ENCODE measurements around the gene OR2K2.
"Not testable (repeated sequence)": the region's sequence is repeated elsewhere in the genome, so short reads cannot be mapped to it uniquely, and the experiment has no call there.

OR2K2 gene, protein sequence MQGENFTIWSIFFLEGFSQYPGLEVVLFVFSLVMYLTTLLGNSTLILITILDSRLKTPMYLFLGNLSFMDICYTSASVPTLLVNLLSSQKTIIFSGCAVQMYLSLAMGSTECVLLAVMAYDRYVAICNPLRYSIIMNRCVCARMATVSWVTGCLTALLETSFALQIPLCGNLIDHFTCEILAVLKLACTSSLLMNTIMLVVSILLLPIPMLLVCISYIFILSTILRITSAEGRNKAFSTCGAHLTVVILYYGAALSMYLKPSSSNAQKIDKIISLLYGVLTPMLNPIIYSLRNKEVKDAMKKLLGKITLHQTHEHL

DNA sequence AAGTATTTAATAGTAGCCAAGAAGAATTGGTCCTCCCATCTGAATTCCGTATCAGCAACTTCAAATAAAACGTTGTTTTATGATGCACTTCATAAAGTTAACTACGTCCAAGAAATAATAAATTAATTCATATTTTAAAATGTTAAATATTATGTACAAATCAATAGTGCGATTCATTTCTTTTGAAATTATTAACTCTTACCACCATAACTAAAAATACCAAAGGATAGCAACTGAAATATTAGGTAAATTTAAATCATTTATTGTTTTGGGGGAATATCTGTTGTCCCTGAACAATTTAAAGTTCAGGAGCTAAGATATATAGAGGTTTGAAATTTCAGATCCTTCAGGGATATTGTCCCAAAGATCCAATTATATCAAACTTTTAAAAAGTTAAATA, at the start of gene OR2K2:
Gene OR2K2 (minus strand): TSS at position 101 of the 400 bp plus-strand sequence. CDS start 1,791 bp downstream, outside the sequence.
- DNase-seq = no peak

DNA sequence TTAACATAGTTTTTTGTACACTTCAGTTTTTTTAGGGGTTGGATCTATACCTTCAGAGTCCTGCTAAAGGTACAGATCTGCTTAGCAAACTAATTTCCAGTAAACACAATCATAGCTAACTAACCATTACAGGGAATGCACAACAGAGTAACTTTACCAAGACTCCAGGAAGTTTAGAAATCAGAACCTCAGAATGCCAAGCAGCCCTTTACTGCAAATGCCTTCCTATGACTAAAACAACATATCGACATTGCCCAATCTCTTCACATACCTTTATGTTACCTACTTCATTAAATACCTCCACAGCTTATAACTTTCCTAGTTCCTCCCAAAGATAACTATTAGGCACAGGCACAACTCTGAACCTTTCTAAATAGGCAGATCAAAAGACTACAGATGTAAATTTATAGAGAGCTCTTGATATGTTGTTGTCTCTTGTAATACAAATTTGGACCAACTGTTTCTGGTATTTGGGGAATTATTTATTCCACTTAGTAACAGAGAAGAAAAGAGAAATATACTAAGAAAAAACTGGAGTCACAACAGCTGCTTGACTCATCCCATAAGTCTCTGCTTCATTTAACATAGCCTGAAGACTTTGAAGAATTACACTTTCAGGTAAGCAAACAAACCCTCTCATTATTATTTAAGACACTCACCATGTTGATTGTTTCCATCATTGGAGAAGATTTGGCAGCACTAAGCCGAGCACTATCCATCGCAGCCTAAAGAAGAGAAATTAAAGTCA, 46.0 kb upstream of the OR2K2 start:
- no peak for DNase-seq

DNA sequence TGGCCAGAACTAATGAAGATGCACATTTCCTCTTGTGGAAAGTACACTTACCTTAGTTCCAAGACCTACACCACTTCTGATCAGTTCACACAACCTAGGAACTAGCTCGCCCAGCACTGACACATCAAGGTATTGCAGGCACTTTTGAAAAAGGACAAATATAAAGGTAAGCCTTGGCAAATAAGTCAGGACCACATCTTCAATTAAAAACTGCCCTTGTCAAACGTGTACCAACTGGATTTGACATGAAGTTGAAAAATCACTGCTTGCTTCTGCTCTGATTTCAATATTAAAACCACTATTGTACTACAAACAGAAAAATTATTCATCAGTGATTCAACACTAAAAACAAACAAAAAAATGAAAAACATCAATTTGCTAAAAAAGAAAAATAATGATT, 45.0 kb upstream of the OR2K2 start:
- no peak for DNase-seq

DNA sequence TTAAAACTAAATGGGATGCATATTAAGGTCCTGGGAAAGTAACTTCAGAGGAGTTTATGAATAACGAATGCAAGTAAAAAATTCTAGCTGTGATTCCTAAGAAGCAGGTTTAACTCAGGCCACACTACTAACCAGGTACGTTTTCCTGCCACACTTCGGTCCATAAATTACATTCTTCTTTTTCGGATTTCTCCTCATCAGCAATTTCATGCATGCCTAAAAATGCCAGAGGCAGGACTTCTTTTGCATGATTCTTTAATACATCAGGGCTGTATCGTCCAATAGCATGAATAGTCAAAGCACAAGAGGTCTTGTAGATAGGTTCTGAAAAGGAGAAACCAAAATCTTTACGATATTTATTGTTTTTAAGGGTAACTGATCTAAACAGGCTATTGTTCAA, 42.3 kb upstream of the OR2K2 start:
- no peak for DNase-seq

DNA sequence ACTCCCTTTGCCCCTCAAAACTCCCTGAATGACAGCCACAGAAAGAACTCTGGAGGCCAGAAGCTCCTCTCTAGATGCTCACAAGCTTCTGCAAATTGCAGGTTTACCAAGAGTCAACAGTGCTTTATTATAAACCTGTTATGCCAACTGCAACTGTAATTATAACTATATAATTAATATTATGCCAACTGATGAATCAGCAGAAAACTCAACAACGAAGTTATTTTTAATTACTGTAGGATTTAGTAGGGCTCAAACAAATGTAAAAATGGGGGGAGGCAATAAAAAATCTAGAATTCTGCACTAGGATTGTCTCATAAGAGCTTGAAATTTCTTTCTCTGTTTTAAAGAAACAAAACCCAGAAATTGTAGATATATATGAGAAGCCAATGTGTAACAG, 37.0 kb upstream of the OR2K2 start:
- DNase-seq = no peak

DNA sequence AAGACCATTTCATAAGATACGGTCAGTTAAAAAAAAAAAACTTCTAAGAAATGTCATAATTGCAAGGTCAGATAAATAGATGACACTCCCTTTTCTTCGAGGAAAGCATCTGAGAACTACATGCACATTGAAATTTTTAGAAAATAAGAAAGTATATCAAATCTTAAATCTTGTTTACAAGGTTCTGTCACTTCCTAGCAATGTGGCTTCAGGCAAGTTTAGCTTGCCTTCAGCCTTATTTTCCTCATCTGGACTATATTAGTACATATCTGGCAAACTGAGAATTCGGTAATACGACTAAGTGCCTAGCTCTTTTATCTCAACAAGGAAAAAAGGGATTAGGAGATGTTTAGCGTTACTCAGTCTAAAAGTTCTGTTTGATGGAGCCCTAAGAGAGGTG, 32.5 kb upstream of the OR2K2 start:
- no peak for DNase-seq

DNA sequence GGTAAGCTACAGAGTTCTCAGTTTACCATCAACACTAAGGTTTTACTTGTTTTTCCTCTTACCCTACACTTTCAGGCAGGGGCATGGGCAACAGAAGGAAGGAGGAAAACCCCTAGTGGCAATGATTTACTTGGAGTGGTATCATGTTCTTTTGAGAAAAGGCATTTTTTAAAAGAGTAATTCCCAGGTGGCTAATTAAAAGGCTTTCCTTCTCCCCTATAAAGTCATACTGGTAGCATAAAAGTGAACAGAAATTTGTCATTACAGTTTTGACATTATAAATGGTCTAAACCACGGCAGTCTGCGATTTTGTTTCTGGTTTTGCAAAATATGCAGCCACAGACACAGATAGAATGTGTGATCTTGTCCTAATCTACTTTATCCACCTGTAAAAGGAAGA, 30.9 kb upstream of the OR2K2 start:
- DNase-seq = no peak

DNA sequence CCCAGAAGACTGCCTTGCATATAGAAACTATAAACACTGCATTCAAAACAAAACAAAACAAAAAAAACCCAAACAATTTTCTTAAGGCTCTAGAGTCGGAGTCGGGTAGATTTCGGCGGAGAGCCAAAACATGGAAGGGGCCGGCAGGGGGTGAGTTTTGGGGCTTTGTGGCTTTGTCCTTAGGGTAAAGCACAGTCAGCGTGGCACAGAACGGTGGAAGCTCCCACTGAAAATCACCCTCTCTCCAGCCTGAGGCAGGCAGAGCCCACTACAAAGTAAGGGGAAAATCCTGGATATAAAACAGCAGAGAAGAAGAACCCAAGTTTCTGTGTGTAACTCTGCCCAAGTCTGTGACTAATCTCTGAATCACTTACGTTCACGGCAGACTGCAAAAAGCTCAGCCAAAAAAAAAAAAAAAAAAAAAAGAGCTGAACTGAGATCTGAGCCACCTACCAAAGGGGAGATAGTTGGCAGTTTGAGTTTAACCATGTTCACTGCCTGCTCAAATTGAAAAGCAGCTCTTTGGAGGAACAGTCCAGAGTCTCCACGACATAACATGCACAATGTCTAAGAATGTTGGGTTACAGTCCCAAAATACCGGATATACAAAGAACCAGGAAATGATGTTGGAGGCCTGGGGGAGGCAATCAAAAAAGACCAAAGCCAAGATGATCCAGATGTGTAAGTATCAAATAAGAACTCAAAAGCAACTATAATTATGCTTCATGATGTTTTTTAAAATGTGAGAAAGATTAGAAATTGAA, 26.6 kb upstream of the OR2K2 start:
- no peak for DNase-seq

DNA sequence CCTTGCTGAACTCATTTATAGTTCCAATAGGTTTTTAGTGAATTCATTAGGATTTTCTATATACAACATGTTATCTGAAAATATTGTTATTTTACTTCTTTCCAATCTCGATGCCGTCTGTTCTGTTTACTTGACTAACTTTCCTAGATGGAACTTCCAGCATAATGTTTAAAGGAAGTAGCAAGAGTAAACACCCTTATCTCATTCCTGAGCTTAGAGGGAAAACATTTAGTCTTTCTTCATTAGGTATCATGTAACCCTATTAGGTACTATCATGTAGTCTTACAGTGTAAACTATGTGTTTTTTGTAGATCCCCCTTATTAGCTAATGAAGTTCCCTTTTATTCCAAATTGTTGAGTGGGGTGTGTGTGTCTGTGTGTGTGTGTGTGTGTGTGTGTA, 22.5 kb upstream of the OR2K2 start:
- no peak for DNase-seq

DNA sequence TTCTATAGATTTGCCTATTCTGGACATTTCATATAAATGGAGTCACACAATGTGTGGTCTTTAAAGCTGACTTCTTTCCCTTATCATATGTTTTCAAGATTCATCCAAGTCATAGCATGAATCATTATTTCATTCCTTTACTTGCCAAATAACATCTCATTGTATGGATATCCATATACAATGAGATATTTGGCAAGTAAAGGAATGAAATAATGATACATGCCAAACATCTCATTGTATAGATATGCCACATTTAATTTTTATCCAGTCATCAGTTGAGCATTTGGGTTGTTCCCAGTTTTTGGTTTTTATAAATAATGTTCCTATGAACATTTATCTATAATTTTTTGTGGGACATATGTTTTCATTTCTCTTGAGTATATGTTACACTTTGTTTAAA, 20.5 kb upstream of the OR2K2 start:
- DNase-seq = no peak

DNA sequence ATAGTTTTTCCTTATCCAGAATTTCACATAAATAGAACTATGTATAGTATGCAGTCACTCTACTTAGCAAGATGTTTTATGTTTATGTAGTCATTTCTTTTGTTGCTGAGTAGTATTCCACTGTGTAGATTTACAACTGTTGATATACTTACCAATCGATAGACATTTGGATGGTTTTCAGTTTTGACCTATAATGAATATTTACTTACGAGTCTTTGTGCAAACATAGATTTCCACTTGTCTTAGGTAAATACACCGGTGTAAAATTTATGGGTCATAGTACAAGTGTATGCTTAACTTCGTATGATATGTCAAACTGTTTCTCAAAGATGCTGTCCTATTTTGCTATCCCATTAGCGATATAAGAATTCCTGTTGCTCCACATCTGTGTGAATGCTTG, 19.7 kb upstream of the OR2K2 start:
- DNase-seq = no peak

DNA sequence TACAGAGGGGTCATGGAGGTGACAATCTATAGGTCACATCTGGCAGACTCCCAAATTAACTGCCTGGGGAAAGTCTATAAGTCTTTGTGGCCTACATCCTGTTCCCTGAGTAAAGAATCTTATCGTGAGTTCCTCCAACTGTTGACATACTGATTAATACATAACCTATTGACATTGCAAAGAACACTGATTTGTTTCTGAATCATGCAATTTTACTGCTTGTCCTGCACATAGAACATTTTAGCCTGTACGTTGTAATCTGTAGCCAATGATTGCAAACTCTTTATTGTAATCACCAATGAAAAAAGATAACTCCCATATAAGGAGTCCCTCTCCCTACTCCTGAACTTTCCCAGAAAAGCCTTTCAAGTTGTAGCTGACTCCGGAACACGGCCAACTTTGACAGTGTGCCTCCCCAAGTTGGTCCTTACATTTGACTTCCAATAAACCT, 18.8 kb upstream of the OR2K2 start:
- DNase-seq = no peak

DNA sequence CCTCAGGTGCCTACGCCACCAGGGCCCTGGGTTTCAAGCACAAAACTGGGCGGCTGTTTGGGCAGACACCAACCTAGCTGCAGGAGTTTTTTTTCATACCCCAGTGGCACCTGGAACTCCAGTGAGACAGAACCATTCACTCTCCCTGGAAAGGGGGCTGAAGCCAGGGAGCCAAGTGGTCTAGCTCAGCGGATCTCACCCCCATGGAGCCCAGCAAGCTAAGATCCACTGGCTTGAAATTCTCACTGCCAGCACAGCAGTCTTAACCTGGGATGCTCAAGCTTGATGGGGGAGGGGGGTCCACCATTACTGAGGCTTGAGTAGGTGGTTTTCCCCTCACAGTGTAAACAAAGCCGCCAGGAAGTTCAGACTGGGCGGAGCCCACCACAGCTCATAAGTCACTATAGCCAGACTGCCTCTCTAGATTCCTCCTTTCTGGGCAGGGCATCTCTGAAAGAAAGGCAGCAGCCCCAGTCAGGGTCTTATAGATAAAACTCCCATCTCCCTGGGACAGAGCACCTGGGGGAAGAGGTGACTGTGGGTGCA, 4.4 kb upstream of the OR2K2 start:
- not testable (repeated sequence) for DNase-seq

DNA sequence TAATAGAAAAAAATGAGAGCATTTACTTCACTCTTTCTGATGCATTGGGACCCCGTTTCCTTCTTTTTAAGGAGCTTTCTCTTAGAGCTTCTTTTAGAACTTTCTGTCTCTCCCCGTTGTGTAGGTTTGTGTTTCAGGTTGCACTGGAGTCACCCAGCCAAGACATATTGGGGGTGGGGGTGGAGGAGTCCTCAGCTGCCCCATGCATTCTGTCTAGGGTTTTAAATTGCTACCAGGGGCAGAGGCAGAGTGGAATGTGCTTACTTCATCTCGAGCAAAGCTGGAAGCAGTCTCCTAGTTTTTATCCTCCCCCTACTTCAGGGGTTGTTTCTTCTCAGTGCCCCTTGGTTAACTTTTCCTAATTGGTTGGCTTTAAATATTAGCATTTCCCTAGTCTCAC, 9.4 kb downstream of the OR2K2 start:
- no peak for DNase-seq

DNA sequence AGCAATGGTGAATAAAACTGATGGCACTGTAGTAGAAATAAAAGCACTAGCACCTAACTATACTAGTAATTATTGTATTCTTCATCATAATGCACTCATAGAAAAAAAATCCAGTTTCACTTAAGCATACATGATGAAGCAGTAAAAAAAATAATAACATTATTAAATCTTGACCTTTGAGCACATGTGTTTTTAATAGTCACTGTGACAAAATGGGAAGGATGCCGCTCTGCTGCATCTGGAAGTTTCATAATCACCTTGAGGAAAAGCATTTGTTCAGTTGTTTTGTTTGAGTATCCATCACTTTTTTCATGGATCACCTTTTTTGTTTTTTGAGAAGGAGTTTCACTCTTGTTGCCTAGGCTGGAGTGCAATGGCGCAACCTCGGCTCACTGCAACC, 13.2 kb downstream of the OR2K2 start:
- no peak for DNase-seq

DNA sequence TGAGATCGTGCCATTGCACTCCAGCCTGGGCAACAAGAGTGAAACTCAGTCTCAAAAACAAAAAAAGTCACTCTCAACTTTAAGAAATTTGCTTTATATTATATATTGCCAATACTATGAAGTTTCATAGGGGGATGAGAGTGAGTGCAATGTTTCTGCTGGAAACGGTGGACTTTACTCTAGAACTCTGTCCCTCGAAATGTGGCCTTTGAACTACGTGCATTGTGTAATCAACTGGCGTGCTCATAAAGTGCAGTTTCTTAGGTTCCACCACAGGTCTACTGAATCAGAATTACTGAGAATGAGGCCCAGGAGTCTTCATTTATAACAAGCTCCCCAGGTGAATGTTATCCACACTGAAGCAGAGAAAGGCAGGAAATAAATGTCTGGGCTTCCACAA, 24.1 kb downstream of the OR2K2 start:
- no peak for DNase-seq

DNA sequence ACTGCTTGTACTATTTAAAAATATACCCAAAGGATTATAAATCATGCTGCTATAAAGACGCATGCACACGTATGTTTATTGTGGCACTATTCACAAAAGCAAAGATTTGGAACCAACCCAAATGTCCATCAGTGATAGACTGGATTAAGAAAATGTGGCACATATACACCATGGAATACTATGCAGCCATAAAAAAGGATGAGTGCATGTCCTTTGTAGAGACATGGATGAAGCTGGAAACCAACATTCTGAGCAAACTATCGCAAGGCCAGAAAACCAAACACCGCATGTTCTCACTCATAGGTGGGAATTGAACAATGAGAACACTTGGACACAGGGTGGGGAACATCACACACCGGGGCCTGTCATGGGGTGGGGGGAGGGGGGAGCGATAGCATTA, 26.0 kb downstream of the OR2K2 start:
- not testable (repeated sequence) for DNase-seq

DNA sequence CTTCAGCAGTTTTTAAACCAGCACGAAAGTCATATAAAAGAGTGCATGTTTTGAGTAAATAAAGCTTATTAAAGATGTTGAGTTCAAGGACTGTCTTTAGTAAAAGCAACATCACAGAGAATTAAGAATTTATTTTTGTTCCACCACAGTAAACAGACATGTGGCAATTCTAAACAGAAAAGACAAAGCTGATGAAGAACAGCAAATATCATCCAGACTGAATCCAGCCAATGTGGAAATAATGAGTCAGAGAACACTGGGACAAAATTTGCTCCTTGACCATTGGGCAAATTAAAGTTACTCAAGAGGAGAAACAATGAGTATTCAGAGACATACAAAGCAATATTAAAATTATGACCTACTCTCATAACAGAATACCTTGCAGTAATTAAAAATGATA, 28.8 kb downstream of the OR2K2 start:
- no peak for DNase-seq

DNA sequence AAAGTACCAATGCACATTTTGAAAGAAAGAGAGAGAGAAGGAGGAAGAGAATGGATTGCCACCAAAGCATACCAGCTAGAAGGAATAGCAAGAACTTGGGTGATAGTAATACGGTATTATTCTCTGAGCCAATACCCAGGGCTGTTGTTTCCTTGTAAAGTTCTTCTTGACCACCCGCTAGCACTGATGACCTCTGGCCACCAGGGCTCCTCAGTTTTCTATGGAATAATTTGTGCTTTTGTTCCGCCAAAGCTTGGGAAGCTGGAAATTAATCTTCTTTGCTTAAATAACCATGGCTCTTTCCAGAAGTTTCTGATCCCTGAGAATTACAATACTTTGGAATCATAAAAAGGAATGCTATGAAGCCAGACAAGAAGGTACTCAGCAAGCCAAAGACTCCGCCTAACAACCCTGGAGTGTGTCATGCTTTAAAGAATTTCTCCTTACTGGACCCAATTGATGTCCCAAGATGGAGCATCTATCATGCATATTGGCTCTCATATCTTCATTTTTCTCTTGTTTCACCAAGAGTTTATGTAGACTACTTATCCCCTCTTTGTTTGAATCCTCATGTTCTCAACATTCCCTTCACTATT, 29.8 kb downstream of the OR2K2 start:
- no peak for DNase-seq

DNA sequence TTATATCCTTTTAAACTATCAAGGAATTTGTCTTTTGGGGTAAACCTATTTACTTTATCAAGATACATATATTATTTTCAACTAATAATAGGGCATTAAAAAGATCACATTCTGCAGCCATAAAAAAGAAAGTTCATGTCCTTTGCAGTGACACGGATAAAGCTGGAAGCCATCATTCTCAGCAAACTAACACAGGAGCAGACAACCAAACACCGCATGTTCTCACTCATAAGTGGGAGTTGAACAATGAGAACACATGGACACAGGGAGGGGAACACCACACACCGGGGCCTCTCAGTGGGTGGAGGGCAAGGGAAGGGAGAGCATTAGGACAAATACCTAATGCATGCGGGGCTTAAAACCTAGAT, 30.4 kb downstream of the OR2K2 start:
- DNase-seq = not testable (repeated sequence)

DNA sequence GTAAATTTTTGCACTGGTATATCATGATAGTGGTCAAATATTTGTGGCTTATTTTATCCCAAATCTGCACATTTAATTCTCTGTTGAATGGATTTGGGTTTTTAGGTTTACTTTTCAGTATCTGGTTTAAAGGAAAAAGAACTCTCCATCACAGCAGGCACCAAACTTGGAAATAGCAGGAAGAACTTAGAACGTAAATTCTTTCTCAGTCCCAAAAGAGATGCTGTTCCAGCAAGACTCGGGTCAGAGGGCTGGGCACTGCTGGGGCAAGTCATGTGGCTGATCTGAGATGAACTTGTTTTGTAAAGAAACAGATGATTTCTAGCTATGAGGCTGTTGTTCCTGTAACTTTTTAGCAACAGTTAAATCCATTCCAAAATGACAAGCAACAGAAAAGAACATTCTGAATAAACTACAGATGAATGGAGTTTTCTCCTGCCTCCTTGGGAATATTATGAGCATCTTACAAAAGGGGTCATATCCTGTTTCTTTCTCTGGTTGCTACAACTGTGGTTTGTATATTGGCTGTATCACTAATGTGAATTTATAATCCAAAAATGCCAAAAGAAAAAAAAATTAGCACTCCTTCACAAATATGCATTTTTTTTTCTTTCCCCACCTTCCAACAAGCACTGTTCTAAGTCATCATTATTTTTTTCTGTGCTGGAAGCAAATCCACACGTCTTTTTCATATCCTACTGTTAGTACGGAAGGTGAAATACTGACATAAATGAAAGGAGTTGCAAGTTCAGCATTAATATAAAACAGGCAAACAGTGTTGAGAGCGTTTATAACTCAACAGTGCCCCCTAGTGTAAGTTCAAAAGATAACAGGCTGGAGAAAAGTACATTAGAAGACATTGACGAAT, 31.1 kb downstream of the OR2K2 start:
- no peak for DNase-seq

DNA sequence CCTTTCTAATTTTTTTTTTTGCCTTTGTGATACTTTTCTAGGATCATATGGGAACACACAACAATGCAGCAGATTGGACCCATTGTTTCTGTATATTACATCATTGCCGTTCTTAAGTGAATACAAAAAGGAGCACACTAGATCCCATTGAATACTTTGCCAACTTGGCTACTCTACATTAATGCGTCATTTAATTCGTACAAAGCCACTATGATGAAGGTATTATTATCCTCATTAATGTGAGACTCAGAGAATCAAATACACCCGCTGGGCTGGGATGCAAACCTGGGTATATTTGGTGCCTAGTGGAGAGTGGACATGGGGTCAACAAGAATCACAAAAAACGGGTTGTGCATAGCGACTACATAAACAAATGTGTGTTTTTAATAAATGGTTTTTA, 31.9 kb downstream of the OR2K2 start:
- DNase-seq = no peak
